Lower leg skin (tissue), 4 donors: Measurements from ENCODE around the gene C3orf18. TPM values are rescaled to one million over a fixed set of nuclear protein-coding genes. Genes with fewer than 3 reads are reported as not detected.

Source experiments
- DNase-seq, 2 donors: peaks; one replicate each; pipeline ENCODE4 v3.0.0-alpha.2; 2019; ENCODE audit warnings: low spot score in 2 of 2
- H3K4me3 ChIP-seq: fragments of 200-600 bp; sonication (generic); 2 replicates; pipeline ENCODE4 v1.5.1; 2017; ENCODE audit warnings: mild to moderate bottlenecking, low read depth; ENCODE audit not compliant: poor library complexity, severe bottlenecking
- POLR2A ChIP-seq, 2 donors: fragments of 450-650 bp; IDR thresholded peaks; one replicate each; pipeline ENCODE4 v1.6.1; 2016 to 2017; ENCODE audit warnings: antibody characterized with exemption in 2 of 2, mild to moderate bottlenecking in 1 of 2, moderate library complexity in 1 of 2
- WGBS, 2 donors: methylation state at CpG; one replicate each; pipeline ENCODE4 v1.1.5; 2018; 5-methylcytosine and 5-hydroxymethylcytosine counted together
- intact Hi-C: fragments of 100-400 bp; cut with DNase I; formaldehyde crosslinking; loops from one replicate; pipeline ENCODE4 v1.15.0; 2023; ENCODE audit warnings: low total_unique reads
- total RNA-seq, 4 donors: library from RNA; depleted of rRNA; stranded (reverse); fragments of >200 nt; gene quantifications; one replicate each; pipeline ENCODE4 v1.1.0, GENCODE V29; 2016
- TF ChIP-seq, protein P1 (sequence below), 3 donors: fragments of 450-650 bp; IDR thresholded peaks; one replicate each; pipeline ENCODE4 v1.5.1; 2016; ENCODE audit warnings: antibody characterized with exemption in 3 of 3, mild to moderate bottlenecking in 3 of 3, moderate library complexity in 2 of 3

The C3orf18 gene
- total RNA-seq, 4 donors from 2014 or later: 0.27 to 3.9 (median 2.0) TPM

DNA sequence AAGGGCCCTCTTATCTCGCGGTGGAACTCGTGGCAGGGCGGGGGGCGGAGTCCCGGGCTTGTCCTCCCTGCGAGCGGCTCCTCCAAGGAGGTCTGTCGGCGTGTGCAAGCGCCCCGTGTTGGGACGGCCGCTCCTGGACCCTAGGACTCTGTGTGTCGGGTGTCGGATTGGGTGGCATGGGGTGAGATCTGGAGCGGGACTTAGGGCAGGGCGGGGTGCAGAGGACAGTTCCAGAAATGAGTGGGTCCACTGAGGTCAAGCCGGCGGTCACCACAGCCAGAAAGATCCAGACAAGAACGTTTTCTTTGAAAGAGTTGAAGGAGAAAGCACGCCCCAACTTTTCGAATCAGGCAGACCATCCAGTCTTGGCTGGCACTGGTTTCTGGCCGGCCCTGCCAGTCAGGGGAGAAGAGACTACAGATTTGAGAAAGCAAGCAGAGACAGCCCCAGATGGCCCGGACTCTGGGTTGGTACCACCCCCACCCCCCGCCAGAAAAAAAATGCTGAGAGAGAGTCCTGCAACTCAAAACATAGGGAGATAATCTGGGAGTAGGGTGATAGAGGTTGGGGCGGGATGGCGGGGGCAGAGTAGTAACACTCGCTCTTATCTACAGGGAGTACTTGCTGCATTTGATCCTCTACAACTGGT lies 44.8 kb upstream of the C3orf18 start:
- 2 to 3% methylated on average over 29 of the region's 29 CpGs for WGBS, 2 donors
- no peak for TF ChIP-seq POLR2A (IDR thresholded peaks at IDR 0.05)
- TF ChIP-seq, protein P1, sequence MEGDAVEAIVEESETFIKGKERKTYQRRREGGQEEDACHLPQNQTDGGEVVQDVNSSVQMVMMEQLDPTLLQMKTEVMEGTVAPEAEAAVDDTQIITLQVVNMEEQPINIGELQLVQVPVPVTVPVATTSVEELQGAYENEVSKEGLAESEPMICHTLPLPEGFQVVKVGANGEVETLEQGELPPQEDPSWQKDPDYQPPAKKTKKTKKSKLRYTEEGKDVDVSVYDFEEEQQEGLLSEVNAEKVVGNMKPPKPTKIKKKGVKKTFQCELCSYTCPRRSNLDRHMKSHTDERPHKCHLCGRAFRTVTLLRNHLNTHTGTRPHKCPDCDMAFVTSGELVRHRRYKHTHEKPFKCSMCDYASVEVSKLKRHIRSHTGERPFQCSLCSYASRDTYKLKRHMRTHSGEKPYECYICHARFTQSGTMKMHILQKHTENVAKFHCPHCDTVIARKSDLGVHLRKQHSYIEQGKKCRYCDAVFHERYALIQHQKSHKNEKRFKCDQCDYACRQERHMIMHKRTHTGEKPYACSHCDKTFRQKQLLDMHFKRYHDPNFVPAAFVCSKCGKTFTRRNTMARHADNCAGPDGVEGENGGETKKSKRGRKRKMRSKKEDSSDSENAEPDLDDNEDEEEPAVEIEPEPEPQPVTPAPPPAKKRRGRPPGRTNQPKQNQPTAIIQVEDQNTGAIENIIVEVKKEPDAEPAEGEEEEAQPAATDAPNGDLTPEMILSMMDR (IDR thresholded peaks at IDR 0.05): no peak
- intact Hi-C loops: no loop called here
- DNase-seq: no peak
- peak overlapping the region; percentile 57 for H3K4me3 ChIP-seq

DNA sequence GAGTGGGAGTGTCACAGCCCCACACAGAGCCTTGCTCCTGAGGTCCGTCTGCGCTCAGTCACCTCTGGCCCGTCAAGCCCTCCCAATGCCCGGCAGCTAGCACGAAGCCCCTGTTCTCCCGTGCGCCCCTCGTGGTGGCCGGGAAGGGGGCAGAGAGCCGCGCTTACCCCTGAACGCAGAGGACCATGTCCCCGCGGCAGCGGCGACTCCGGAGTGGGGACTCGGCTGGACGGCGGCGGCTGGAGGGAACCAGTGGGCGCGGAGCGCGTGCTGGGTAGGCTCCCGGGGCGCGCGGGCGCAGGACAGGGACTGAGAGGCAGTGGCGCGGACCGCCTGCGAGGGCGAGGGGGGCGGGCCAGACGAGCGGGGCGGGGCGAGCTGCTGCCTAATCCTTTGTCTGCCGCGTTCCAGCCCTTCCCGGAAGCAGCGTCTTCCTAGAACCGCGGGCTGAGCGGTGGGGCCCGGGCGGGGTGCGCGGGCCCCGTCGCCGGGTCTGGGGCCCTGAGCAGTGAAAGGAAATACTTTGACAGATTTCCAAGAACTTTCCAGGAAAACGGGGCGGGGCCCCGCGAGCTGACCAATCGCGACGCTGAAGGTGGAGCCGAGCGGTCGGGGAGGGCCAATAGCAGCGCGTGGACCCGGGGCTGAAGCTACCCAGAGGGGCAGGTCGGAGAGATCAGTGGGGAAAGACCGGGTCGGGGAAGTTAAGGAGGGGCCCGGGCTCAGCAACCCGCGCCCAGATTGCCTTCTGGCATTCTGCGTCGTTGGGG lies 44.1 kb upstream of the C3orf18 start, which contains the start of gene CISH:
Gene CISH (minus strand): TSS at position 311 of the 770 bp plus-strand sequence. CDS start 124 bp downstream, at position 187.
- intact Hi-C loops: no loop called here
- peak; percentile 93 to 99 for DNase-seq
- TF ChIP-seq, protein P1 (IDR thresholded peaks at IDR 0.05): no peak
- TF ChIP-seq POLR2A (IDR thresholded peaks at IDR 0.05): peak in 1 of 2 donors; percentile 63
- 0 to 1% methylated on average over 37 to 51 of the region's 75 CpGs for WGBS, 2 donors
- H3K4me3 ChIP-seq: peak within 1 kb of the TSS; percentile 57

DNA sequence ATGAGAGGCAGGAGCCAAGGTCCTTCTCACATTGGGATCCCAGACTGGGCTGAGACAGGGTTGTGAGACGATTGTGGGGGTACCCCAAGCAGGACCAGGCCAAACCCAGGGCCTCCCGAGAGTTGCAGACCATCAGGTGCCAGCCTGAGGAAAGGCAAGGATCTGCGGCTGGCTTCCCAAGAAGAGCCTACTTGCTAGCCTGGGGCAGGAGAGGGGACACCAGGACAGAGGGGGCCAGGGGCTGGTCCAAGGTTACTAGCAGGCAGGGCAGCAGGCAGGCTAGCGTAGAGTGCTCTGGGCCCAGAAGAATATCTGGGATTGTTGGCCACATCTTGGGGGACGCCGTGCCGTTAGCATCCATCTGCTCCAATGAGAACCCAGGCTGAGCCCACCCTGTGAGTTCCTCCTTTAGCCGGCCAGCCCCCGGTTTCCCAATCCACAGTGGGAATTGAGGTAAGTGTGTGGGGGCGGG lies 43.5 kb upstream of the C3orf18 start:
- WGBS, 2 donors: 7% methylated on average over 10 of the region's 10 CpGs
- no peak for DNase-seq
- intact Hi-C loops: no loop called here
- no peak for TF ChIP-seq POLR2A (IDR thresholded peaks at IDR 0.05)
- TF ChIP-seq, protein P1 (IDR thresholded peaks at IDR 0.05): no peak
- H3K4me3 ChIP-seq: peak overlapping the region; percentile 57

DNA sequence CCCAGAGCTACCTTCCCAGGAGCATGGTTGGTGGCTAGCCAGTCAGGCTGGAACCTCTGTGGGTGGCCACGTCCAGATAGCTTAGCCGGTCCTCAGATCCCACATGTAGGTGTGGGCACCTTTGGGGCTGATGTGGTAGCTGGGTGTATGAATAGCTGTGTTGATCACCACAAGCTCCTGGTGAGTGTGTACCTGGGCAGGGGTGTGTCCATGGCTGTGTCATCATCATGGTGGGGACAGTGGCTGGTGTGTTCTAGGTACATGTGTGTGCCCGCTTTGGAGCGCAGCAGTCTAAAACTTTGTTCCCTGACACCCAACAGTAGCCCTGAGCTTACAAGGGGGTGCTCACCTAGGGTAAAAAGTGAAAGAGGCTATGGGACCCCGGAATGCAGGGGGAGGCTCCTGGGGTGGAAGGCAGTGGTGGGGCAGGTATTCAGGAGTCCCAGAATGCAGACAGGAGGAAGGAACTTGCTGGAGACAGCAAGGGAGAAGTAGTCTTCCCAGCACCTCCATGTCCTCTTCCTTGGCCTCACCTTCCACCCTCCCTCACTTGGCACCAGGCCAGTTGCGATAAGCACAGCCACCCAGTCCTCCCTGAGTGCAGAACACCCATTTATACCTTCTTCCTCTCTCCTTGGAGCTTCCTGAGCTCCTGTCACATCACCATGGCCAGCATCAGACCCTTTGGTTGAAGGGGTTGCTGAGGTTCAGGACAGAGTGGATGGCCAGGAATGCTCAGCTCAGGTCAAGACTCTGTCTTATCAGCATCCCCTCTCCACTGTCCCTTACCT lies 42.8 kb upstream of the C3orf18 start:
- WGBS, 2 donors: 66 to 75% methylated on average over 6 of the region's 6 CpGs
- TF ChIP-seq, protein P1 (IDR thresholded peaks at IDR 0.05): no peak
- no peak for TF ChIP-seq POLR2A (IDR thresholded peaks at IDR 0.05)
- DNase-seq: no peak
- intact Hi-C loops: no loop called here
- peak overlapping the region; percentile 57 for H3K4me3 ChIP-seq

DNA sequence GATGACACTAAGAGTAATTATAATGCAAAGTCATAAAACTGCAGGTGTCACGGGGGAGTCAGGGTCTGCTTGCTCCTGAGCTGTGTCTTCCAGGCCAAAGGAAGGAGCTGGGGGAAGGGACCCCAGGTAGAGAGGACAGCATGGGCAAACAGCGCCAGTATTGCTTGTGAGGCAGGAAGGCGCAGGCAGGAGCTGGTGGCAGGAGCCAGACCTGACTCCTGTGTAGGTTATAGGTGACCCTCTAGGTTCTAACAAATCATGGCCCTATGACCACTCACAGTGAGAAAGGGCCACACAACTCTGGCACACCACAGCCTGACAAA lies 42.2 kb upstream of the C3orf18 start:
- H3K4me3 ChIP-seq: no peak overlapping the region
- 77 to 84% methylated on average over 3 of the region's 3 CpGs for WGBS, 2 donors
- intact Hi-C loops: no loop called here
- no peak for TF ChIP-seq POLR2A (IDR thresholded peaks at IDR 0.05)
- TF ChIP-seq, protein P1 (IDR thresholded peaks at IDR 0.05): no peak
- DNase-seq: no peak
